Loucy (cell line): ENCODE data around the gene DDIT4.

ENCODE experiments used
- EZH2phosphoT487 ChIP-seq: fragments of 200-600 bp; IDR thresholded peaks from 2 replicates; pipeline ENCODE4 v1.6.1; 2018; ENCODE audit warnings: antibody characterized with exemption, mild to moderate bottlenecking, moderate library complexity, borderline replicate concordance
- TF ChIP-seq, protein P1 (sequence below): fragments of 200-600 bp; sonication (generic); conservative IDR thresholded peaks from 2 replicates; pipeline ENCODE4 v1.5.1; 2014; ENCODE audit warnings: mild to moderate bottlenecking, antibody characterized with exemption, low read length

- TF ChIP-seq, protein P1, sequence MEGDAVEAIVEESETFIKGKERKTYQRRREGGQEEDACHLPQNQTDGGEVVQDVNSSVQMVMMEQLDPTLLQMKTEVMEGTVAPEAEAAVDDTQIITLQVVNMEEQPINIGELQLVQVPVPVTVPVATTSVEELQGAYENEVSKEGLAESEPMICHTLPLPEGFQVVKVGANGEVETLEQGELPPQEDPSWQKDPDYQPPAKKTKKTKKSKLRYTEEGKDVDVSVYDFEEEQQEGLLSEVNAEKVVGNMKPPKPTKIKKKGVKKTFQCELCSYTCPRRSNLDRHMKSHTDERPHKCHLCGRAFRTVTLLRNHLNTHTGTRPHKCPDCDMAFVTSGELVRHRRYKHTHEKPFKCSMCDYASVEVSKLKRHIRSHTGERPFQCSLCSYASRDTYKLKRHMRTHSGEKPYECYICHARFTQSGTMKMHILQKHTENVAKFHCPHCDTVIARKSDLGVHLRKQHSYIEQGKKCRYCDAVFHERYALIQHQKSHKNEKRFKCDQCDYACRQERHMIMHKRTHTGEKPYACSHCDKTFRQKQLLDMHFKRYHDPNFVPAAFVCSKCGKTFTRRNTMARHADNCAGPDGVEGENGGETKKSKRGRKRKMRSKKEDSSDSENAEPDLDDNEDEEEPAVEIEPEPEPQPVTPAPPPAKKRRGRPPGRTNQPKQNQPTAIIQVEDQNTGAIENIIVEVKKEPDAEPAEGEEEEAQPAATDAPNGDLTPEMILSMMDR: peak; percentile 52
- TF ChIP-seq EZH2phosphoT487: no peak
Measured at GRCh38 chr10:72260976-72261783, 12.5 kb upstream of the DDIT4 start.
